Neural cell (in vitro differentiated cells): ENCODE measurements around the gene DNAH3. TPM values are rescaled to one million over a fixed set of nuclear protein-coding genes. Genes with fewer than 3 reads are reported as not detected.
"Not testable (repeated sequence)": the region's sequence is repeated elsewhere in the genome, so short reads cannot be mapped to it uniquely, and the experiment has no call there.

Experiments
- H2AFZ ChIP-seq: fragments of 200-600, 300-800 bp; sonication (generic), shearing (Covaris generic); 2 replicates; pipeline ENCODE4 v1.6.0; 2014; ENCODE audit warnings: low read depth, mild to moderate bottlenecking, antibody characterized with exemption, low read length, moderate library complexity
- H3F3A ChIP-seq: fragments of 200-600 bp; shearing (Covaris generic); 2 replicates; pipeline ENCODE4 v1.6.1; 2016; ENCODE audit warnings: mild to moderate bottlenecking, moderate library complexity, mixed read lengths, antibody characterized with exemption, low read length; ENCODE audit not compliant: insufficient read depth, poor library complexity, severe bottlenecking
- H3K27ac ChIP-seq: fragments of 200-600, 300-800 bp; sonication (generic), shearing (Covaris generic); 2 replicates; pipeline ENCODE4 v1.5.1; 2014; ENCODE audit warnings: mild to moderate bottlenecking, low read length, moderate library complexity
- H3K27me3 ChIP-seq: fragments of 300-800, 200-600 bp; sonication (generic), shearing (Covaris generic); 2 replicates; pipeline ENCODE4 v1.6.0; 2014; ENCODE audit warnings: mild to moderate bottlenecking, low read depth, low read length, moderate library complexity; ENCODE audit not compliant: insufficient read depth
- H3K36me3 ChIP-seq: fragments of 300-800, 200-600 bp; sonication (generic), shearing (Covaris generic); 2 replicates; pipeline ENCODE4 v1.5.1; 2014; ENCODE audit warnings: mild to moderate bottlenecking, antibody characterized with exemption, low read length, moderate library complexity; ENCODE audit not compliant: insufficient read depth
- H3K4me2 ChIP-seq: fragments of 300-800, 200-600 bp; sonication (generic), shearing (Covaris generic); 2 replicates; pipeline ENCODE4 v1.6.0; 2014; ENCODE audit warnings: mild to moderate bottlenecking, low read length
- H3K4me3 ChIP-seq: fragments of 300-800, 200-600 bp; sonication (generic), shearing (Covaris generic); 2 replicates; pipeline ENCODE4 v1.5.1; 2014; ENCODE audit warnings: mild to moderate bottlenecking, low read length, moderate library complexity
- H3K79me2 ChIP-seq: fragments of 200-600 bp; shearing (Covaris generic); replicated peaks from 2 replicates; pipeline ENCODE4 v1.6.0; 2014; ENCODE audit warnings: mild to moderate bottlenecking, low read length, moderate library complexity; ENCODE audit not compliant: insufficient read depth
- H3K9ac ChIP-seq: fragments of 300-800, 200-600 bp; sonication (generic), shearing (Covaris generic); 2 replicates; pipeline ENCODE4 v1.6.1; 2016; ENCODE audit warnings: mild to moderate bottlenecking, low read length, mixed read lengths
- H3K9me2 ChIP-seq: fragments of 200-600 bp; shearing (Covaris generic); 2 replicates; pipeline ENCODE4 v1.6.1; 2016; ENCODE audit warnings: mild to moderate bottlenecking, low read length, mixed read lengths; ENCODE audit not compliant: insufficient read depth
- H3K9me3 ChIP-seq: fragments of 200-600, 300-800 bp; sonication (generic), shearing (Covaris generic); 2 replicates; pipeline ENCODE4 v1.6.1; 2016; ENCODE audit warnings: mild to moderate bottlenecking, mixed run types, low read length, moderate library complexity, mixed read lengths
- H4K20me1 ChIP-seq: fragments of 200-600 bp; shearing (Covaris generic); 2 replicates; pipeline ENCODE4 v1.6.1; 2016; ENCODE audit warnings: mild to moderate bottlenecking, mixed run types; ENCODE audit not compliant: insufficient read depth
- EP300 ChIP-seq: fragments of 450-650 bp; conservative IDR thresholded peaks from 2 replicates; pipeline ENCODE4 v1.6.1; 2014; ENCODE audit warnings: antibody characterized with exemption, mild to moderate bottlenecking, moderate library complexity; ENCODE audit not compliant: poor library complexity, severe bottlenecking
- EZH2 ChIP-seq: fragments of 200-600, 300-800 bp; shearing (Covaris generic), sonication (generic); IDR thresholded peaks from 2 replicates; pipeline ENCODE4 v1.6.1; 2014; ENCODE audit warnings: antibody characterized with exemption, low read length, borderline replicate concordance, mild to moderate bottlenecking; ENCODE audit not compliant: insufficient read depth, poor library complexity, severe bottlenecking
- MXI1 ChIP-seq: fragments of 450-650 bp; conservative IDR thresholded peaks from 2 replicates; pipeline ENCODE4 v1.6.1; 2014; ENCODE audit warnings: antibody characterized with exemption, mild to moderate bottlenecking; ENCODE audit not compliant: poor library complexity, severe bottlenecking
- POLR2AphosphoS5 ChIP-seq: IDR thresholded peaks from 2 replicates; pipeline ENCODE4 v1.6.1; 2012
- RAD21 ChIP-seq: fragments of 450-650 bp; conservative IDR thresholded peaks from 2 replicates; pipeline ENCODE4 v1.6.1; 2014; ENCODE audit warnings: antibody characterized with exemption, mild to moderate bottlenecking, moderate library complexity
- REST ChIP-seq: IDR thresholded peaks from 2 replicates; pipeline ENCODE4 v1.6.1; 2012; ENCODE audit warnings: borderline replicate concordance
- SMC3 ChIP-seq: fragments of 450-650 bp; conservative IDR thresholded peaks from 2 replicates; pipeline ENCODE4 v1.6.1; 2014; ENCODE audit warnings: antibody characterized with exemption, mild to moderate bottlenecking, moderate library complexity; ENCODE audit not compliant: poor library complexity
- TAF1 ChIP-seq: IDR thresholded peaks from 2 replicates; pipeline ENCODE4 v1.6.1; 2012; ENCODE audit warnings: low read depth
- polyA plus RNA-seq: library from polyadenylated mRNA; depleted of rRNA; stranded (reverse); fragments of >200 nt; gene quantifications from 2 replicates; pipeline ENCODE4 v1.2.3, GENCODE V29; 2014
- TF ChIP-seq, protein P1 (sequence below): fragments of 450-650 bp; IDR thresholded peaks from 2 replicates; pipeline ENCODE4 v1.5.1; 2014; ENCODE audit warnings: antibody characterized with exemption, mild to moderate bottlenecking, moderate library complexity; ENCODE audit not compliant: poor library complexity, severe bottlenecking

DNAH3 gene
- polyA plus RNA-seq, 1 donor from 2014 or later = 0.06 TPM

DNA sequence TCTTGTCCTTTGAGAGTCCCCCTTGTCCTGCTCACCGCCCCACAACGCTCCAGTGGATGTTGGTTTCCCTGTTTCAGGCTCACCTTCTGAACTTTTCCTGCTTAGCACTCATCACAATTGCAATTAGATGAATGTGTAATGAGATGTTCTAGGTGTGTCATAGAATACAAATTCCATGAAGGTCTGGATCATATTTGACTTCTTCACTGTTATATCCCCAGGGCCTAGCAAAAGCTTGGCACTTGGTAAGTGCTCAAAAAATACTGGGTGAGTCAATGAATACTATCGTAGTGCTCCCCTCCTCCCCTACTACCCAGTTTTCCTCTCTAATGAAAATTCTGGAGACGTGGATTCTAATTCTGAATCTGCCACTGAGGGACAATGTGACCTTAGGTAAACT lies 33.1 kb downstream of the DNAH3 start:
- Histone ChIP-seq H3K36me3 (no peaks in the 10 kb centered on the region), H3K4me2 (no peak overlapping the region), H3K27ac (no peak overlapping the region), H3K79me2 (no peaks in the 10 kb centered on the region), H3K9me2 (no peaks in the 10 kb centered on the region), H3K9me3 (no peaks in the 10 kb centered on the region), H3K27me3 (no peaks in the 10 kb centered on the region), H4K20me1 (no peaks in the 10 kb centered on the region), H3K9ac (no peak overlapping the region), H2AFZ (no peak overlapping the region), H3F3A (no peaks in the 10 kb centered on the region), H3K4me3 (no peak overlapping the region)
- TF ChIP-seq, protein P1, sequence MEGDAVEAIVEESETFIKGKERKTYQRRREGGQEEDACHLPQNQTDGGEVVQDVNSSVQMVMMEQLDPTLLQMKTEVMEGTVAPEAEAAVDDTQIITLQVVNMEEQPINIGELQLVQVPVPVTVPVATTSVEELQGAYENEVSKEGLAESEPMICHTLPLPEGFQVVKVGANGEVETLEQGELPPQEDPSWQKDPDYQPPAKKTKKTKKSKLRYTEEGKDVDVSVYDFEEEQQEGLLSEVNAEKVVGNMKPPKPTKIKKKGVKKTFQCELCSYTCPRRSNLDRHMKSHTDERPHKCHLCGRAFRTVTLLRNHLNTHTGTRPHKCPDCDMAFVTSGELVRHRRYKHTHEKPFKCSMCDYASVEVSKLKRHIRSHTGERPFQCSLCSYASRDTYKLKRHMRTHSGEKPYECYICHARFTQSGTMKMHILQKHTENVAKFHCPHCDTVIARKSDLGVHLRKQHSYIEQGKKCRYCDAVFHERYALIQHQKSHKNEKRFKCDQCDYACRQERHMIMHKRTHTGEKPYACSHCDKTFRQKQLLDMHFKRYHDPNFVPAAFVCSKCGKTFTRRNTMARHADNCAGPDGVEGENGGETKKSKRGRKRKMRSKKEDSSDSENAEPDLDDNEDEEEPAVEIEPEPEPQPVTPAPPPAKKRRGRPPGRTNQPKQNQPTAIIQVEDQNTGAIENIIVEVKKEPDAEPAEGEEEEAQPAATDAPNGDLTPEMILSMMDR = no peak

DNA sequence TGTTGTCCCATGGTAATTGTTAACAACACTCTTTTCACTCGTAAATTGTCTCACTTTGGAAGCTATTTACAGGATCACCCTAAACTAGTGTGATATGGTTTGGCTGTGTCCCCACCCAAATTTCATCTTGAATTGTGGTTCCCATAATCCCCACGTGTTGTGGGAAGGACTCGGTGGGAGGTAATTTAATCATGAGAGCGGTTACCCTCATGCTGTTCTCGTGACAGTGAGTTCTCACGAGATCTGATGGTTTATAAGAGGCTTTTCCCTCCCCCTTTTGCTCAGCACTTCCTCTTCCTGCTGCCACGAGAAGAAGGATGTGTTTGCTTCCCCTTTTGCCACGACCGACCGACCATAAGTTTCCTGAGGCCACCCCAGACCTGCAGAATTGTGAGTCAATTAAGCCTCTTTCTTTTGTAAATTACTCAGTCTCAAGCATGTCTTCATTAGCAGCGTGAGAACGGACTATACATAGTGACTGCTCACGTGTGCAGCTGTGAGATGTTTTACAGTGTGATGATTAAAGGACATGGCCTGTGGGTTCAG lies 34.4 kb downstream of the DNAH3 start:
- TF ChIP-seq TAF1 (no peak), EP300 (no peak), POLR2AphosphoS5 (no peak), MXI1 (no peak), SMC3 (no peak), RAD21 (no peak), REST (no peak), EZH2 (no peak)
- TF ChIP-seq, protein P1 = no peak
- Histone ChIP-seq H3K4me3 (no peak overlapping the region), H2AFZ (no peak overlapping the region), H3K27ac (no peak overlapping the region), H3K9me2 (no peaks in the 10 kb centered on the region), H3K9me3 (no peaks in the 10 kb centered on the region), H3K9ac (no peak overlapping the region), H3K4me2 (no peak overlapping the region), H3F3A (no peaks in the 10 kb centered on the region), H4K20me1 (no peaks in the 10 kb centered on the region), H3K27me3 (no peaks in the 10 kb centered on the region), H3K36me3 (no peaks in the 10 kb centered on the region), H3K79me2 (no peaks in the 10 kb centered on the region)

- H3F3A ChIP-seq, H4K20me1 ChIP-seq, H3K9me2 ChIP-seq, H3K27me3 ChIP-seq, H3K9me3 ChIP-seq, H3K4me3 ChIP-seq, H3K79me2 ChIP-seq, H3K4me2 ChIP-seq, H3K36me3 ChIP-seq, H3K9ac ChIP-seq, H2AFZ ChIP-seq, H3K27ac ChIP-seq: not testable (repeated sequence)
Observed at GRCh38 chr16:21115551-21115950, 35.1 kb downstream of the DNAH3 start.
